GM19438 (cell line): Measurements from ENCODE around the gene SLC38A4.

Experiments used
- ATAC-seq: cut with Tn5 transposase; IDR thresholded peaks from one replicate; pipeline ENCODE4 v1.9.1; 2021; ENCODE audit warnings: low read depth; ENCODE audit not compliant: unreplicated experiment

The SLC38A4 gene

GRCh38 chr12:46722394-46723185 is 103.2 kb downstream of the SLC38A4 start:
- ATAC-seq = no peak

DNA sequence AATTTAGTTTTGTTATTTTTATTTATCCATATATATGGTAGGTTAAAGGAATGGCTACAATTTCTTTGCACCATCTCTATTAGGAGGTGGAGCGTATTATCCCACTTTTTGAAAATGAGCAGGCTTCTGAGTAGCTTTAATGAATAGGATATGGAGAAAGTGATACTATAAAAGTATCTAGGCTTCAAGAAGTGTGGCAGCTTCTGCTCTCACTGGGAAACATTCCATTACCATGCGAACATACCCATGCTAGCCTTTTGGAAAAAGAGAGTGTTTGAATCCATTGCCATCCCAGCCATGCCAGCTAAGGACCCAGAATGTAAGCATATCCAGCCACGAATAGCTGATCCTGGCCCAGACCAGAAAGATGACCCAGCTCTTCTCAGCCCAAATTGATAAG is 107.3 kb downstream of the SLC38A4 start:
- ATAC-seq = no peak

GRCh38 chr12:46717868-46718267 is 107.9 kb downstream of the SLC38A4 start:
- ATAC-seq = no peak

GRCh38 chr12:46717159-46717558 is 108.6 kb downstream of the SLC38A4 start:
- no peak for ATAC-seq
